ENCODE results near the gene C1QB. TPM values are rescaled to one million over a fixed set of nuclear protein-coding genes. Genes with fewer than 3 reads are reported as not detected.

C1QB gene
- total and polyA plus RNA-seq, 4 donors: 93.9 to 335 (median 143) TPM

GRCh38 chr1:22651941-22652856, 837 bp upstream of the C1QB start:
- Histone ChIP-seq H3K9me3 (ENCODE audit: control insufficient read depth in 4 of 4, low read length in 3 of 4) (no peaks in the 10 kb centered on the region), H3K27ac (ENCODE audit: low read depth in 1 of 2, low read length in 2 of 2) (no peak overlapping the region)
- 77% methylated on average over 15 of the region's 15 CpGs for WGBS

More at GRCh38 chr1:22651941-22652856, 837 bp upstream of the C1QB start:
- TF ChIP-seq JUND (IDR thresholded peaks at IDR 0.05) (no peak), RXRA (IDR thresholded peaks at IDR 0.05) (no peak), MAX (IDR thresholded peaks at IDR 0.05) (no peak), YY1 (IDR thresholded peaks at IDR 0.05) (no peak), TAF1 (conservative IDR thresholded peaks at IDR 0.05) (no peak), GABPA (IDR thresholded peaks at IDR 0.05 in 1 of 2, conservative IDR thresholded peaks at IDR 0.05 in 1 of 2) (no peak), NR2F2 (IDR thresholded peaks at IDR 0.05) (no peak), RAD21 (IDR thresholded peaks at IDR 0.05) (no peak), EGR1 (IDR thresholded peaks at IDR 0.05; ENCODE audit: low read depth in 2 of 2) (no peak), FOXA1 (IDR thresholded peaks at IDR 0.05) (no peak), SP1 (IDR thresholded peaks at IDR 0.05) (no peak), ZBTB33 (IDR thresholded peaks at IDR 0.05) (no peak), HNF4G (IDR thresholded peaks at IDR 0.05) (no peak), HNF4A (conservative IDR thresholded peaks at IDR 0.05) (no peak), FOXA2 (IDR thresholded peaks at IDR 0.05) (no peak)
- TF ChIP-seq, protein P1, sequence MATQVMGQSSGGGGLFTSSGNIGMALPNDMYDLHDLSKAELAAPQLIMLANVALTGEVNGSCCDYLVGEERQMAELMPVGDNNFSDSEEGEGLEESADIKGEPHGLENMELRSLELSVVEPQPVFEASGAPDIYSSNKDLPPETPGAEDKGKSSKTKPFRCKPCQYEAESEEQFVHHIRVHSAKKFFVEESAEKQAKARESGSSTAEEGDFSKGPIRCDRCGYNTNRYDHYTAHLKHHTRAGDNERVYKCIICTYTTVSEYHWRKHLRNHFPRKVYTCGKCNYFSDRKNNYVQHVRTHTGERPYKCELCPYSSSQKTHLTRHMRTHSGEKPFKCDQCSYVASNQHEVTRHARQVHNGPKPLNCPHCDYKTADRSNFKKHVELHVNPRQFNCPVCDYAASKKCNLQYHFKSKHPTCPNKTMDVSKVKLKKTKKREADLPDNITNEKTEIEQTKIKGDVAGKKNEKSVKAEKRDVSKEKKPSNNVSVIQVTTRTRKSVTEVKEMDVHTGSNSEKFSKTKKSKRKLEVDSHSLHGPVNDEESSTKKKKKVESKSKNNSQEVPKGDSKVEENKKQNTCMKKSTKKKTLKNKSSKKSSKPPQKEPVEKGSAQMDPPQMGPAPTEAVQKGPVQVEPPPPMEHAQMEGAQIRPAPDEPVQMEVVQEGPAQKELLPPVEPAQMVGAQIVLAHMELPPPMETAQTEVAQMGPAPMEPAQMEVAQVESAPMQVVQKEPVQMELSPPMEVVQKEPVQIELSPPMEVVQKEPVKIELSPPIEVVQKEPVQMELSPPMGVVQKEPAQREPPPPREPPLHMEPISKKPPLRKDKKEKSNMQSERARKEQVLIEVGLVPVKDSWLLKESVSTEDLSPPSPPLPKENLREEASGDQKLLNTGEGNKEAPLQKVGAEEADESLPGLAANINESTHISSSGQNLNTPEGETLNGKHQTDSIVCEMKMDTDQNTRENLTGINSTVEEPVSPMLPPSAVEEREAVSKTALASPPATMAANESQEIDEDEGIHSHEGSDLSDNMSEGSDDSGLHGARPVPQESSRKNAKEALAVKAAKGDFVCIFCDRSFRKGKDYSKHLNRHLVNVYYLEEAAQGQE (IDR thresholded peaks at IDR 0.05): no peak
- TF ChIP-seq, protein P2, sequence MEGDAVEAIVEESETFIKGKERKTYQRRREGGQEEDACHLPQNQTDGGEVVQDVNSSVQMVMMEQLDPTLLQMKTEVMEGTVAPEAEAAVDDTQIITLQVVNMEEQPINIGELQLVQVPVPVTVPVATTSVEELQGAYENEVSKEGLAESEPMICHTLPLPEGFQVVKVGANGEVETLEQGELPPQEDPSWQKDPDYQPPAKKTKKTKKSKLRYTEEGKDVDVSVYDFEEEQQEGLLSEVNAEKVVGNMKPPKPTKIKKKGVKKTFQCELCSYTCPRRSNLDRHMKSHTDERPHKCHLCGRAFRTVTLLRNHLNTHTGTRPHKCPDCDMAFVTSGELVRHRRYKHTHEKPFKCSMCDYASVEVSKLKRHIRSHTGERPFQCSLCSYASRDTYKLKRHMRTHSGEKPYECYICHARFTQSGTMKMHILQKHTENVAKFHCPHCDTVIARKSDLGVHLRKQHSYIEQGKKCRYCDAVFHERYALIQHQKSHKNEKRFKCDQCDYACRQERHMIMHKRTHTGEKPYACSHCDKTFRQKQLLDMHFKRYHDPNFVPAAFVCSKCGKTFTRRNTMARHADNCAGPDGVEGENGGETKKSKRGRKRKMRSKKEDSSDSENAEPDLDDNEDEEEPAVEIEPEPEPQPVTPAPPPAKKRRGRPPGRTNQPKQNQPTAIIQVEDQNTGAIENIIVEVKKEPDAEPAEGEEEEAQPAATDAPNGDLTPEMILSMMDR (IDR thresholded peaks at IDR 0.05; ENCODE audit: low read depth, low read length, missing input control): no peak
- TF ChIP-seq, protein P3, sequence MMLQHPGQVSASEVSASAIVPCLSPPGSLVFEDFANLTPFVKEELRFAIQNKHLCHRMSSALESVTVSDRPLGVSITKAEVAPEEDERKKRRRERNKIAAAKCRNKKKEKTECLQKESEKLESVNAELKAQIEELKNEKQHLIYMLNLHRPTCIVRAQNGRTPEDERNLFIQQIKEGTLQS (IDR thresholded peaks at IDR 0.05): no peak
- Histone ChIP-seq H3K9ac (ENCODE audit: low read depth in 1 of 2, low read length in 2 of 2) (no peak overlapping the region), H3K4me1 (ENCODE audit: control insufficient read depth in 4 of 4, insufficient read depth in 4 of 4, low read length in 3 of 4) (no peaks in the 10 kb centered on the region), H3K36me3 (ENCODE audit: control insufficient read depth in 4 of 4, insufficient read depth in 3 of 4, low read depth in 1 of 4, low read length in 3 of 4) (no peaks in the 10 kb centered on the region), H3K27me3 (ENCODE audit: control insufficient read depth in 4 of 4, insufficient read depth in 4 of 4, low read length in 3 of 4) (no peaks in the 10 kb centered on the region), H3K4me3 (ENCODE audit: low read depth in 1 of 3, low read length in 3 of 3) (no peak overlapping the region)
- no peak for DNase-seq (ENCODE audit: low spot score)

Measured in liver (tissue), 9 donors.